ENCODE measurements around the gene REG1B.
"Not testable (repeated sequence)": the region's sequence is repeated elsewhere in the genome, so short reads cannot be mapped to it uniquely, and the experiment has no call there.

Gene REG1B

DNA sequence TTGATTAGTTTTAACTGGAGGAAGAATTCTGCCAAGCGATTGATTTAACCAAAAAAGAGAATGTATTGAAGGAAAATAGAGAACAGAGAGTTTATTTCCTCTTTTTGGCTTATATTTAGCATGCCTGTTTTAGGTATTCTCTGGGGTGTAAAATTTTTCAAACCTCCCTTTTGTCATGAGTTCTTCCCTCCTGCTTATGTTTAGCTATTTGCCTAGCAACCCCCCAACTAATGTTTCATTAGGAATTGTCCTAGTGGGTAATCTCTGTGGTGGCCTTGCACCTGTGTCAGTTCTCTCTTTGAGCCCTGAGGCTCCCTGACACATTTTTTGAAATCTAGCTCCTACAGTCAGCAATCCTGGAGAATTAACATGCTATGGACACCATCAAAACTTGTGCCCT is 12.5 kb upstream of the REG1B start:
- Mint-ChIP-seq H3K9me3 (peaks cover 9% of the 10 kb centered on the region), H3K27ac (no peak overlapping the region), H3K27me3 (no peaks in the 10 kb centered on the region), H3K36me3 (no peaks in the 10 kb centered on the region), H3K4me1 (no peaks in the 10 kb centered on the region), H3K4me3 (no peak overlapping the region)

DNA sequence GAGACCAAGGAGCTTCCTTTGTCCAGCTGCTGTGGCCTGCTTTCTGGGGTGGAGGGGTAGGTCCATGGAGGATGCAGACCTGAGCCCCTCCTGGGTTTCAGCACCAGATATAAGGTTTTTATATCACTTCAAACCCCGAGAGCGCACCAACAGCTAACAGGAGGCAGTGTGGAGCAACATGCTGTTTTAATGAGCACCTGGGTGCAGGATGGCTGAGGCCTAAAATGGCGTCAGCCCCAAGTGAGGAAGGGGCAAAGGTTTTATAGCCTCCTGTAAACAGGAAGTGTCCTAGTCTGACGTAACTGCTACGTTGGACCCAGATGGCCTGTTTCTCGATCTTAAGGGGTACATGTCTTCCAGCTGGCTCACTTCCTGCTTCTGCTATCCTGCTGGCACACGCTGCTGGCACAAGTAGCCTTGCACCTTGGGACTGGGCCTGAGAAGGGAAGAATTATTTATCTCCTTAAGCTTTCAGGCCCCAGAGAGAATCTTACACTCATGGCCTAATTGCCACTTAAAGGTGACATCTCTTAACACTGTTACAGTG is 11.4 kb upstream of the REG1B start:
- H3K27me3 Mint-ChIP-seq, result no peaks in the 10 kb centered on the region

DNA sequence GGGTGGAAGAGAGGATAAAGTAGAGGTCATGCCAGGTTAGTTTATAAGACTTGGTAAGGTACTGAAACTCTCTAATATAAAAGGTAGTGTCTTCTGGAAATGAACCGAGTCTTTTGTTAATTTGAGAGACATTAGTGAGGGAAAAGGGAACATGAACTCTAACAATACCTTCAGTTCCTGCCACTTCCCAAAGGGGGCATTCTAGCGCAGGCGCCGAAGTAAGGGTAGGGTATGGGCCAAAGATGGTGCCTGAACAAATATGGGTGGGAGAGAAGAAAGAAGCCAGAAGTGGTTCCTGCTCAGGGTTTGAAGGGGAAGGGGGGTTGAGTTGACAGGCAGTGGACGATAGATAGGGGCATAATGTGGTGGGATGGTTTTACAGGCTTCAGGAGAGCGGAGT is 10.1 kb upstream of the REG1B start:
- no peak overlapping the region for H3K4me3 Mint-ChIP-seq
- H3K4me1 Mint-ChIP-seq, result no peaks in the 10 kb centered on the region
- no peaks in the 10 kb centered on the region for H3K36me3 Mint-ChIP-seq
- H3K27ac Mint-ChIP-seq, result no peak overlapping the region
- H3K9me3 Mint-ChIP-seq, result peaks cover 9% of the 10 kb centered on the region
- H3K27me3 Mint-ChIP-seq, result no peaks in the 10 kb centered on the region

More for the DNA sequence above, 11.4 kb upstream of the REG1B start:
- Mint-ChIP-seq H3K9me3 (peaks cover 9% of the 10 kb centered on the region), H3K27ac (no peak overlapping the region), H3K36me3 (no peaks in the 10 kb centered on the region), H3K4me3 (no peak overlapping the region), H3K4me1 (no peaks in the 10 kb centered on the region)

DNA sequence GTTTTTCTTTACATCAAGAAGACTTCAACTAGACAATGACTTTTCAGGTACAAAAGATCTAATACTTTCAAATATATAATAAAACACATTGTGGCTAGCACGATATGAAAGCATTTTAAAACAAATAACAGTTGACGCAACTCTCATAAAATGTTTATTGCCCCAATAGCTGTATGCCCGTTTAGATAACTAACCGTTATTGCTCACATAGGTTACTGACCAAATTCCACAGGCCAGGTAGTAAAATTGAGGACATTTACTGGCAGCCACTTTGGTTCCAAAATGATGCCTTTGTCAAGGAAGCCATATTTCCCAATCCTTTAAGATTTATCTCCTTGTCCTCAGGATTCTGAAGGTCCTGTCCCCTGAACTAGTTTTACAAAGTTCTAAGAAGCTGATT is 2.9 kb upstream of the REG1B start:
- H3K27me3 Mint-ChIP-seq, result no peaks in the 10 kb centered on the region
- no peaks in the 10 kb centered on the region for H3K4me1 Mint-ChIP-seq
- no peaks in the 10 kb centered on the region for H3K36me3 Mint-ChIP-seq
- no peaks in the 10 kb centered on the region for H3K9me3 Mint-ChIP-seq
- H3K4me3 Mint-ChIP-seq, result no peak overlapping the region
- H3K27ac Mint-ChIP-seq, result no peak overlapping the region

DNA sequence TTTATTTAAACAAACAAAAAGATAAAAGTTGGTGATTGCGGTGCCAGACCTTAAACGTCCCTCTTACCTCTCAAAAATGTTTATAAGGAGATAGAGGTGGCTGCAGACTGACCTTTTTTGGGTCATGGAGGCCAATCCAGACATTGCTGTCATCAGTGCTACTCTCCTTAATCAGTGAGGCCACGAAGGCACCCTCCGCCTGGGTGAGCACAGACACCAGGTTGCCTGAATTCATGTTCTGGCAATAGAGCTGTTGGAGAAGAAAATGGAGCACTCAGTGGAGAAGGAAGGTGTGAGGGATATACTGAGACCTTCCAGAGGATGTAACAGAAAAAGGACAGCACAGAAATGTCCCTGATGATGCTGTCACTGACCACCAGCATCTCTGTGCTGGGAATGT is 1.5 kb downstream of the REG1B start:
- no peak overlapping the region for H3K4me3 Mint-ChIP-seq
- no peaks in the 10 kb centered on the region for H3K27me3 Mint-ChIP-seq
- H3K9me3 Mint-ChIP-seq, result peaks cover 8% of the 10 kb centered on the region
- no peak overlapping the region for H3K27ac Mint-ChIP-seq
- no peaks in the 10 kb centered on the region for H3K36me3 Mint-ChIP-seq
- H3K4me1 Mint-ChIP-seq, result no peaks in the 10 kb centered on the region

DNA sequence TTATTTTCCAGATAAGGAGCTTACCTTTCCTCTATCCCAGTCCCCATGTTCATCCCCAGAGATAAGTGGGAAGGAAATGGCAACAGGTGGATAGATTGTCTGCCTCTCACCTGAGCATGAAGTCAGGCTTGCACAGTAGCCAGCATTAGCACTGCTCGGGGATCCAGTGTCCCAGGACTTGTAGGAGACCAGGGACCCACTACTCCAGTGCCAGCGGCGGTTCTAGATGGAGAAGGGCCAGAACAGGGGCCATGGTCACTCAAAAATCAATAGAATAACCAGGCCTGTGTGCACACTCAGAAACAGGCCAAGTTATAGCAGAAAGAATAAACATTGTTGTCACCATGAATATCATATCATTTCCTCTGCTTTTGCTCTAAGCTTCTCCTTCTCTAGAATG is 2.4 kb downstream of the REG1B start:
- H3K4me3 Mint-ChIP-seq, result no peak overlapping the region

DNA sequence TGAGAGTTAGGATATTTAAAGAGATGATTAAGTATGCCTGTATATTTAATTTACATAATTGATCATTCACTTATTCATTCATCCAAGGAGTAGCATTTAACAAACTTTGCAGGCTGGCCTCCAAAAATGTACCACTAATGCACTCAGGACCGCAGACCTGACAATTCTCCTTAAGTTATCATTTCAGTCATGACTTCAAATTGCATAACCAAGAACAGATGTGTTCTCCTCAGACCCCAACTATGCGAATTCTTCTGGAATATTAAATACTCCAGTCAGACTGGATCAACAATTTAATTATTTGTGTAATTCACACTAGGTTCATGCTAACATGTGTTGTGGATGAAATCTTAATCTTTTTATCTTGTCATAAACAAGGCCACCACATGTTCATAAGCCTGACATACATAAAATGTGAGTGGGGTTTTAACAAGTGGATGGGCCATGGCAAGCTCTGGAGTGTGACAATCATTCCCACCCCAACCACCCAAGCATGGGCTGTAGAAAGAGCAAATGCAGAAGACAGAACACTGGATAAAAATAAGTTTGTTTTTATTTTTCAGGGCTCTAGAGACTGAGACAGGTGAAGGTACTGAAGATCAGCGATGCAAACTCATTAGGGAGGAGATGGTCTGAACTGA is 3.2 kb downstream of the REG1B start:
- Mint-ChIP-seq H3K36me3 (no peaks in the 10 kb centered on the region), H3K27me3 (no peaks in the 10 kb centered on the region), H3K4me3 (no peak overlapping the region), H3K9me3 (peaks cover 8% of the 10 kb centered on the region), H3K27ac (no peak overlapping the region), H3K4me1 (no peaks in the 10 kb centered on the region)

More for the DNA sequence above, 2.4 kb downstream of the REG1B start:
- Mint-ChIP-seq H3K27ac (no peak overlapping the region), H3K27me3 (no peaks in the 10 kb centered on the region), H3K9me3 (peaks cover 8% of the 10 kb centered on the region), H3K36me3 (no peaks in the 10 kb centered on the region), H3K4me1 (no peaks in the 10 kb centered on the region)

DNA sequence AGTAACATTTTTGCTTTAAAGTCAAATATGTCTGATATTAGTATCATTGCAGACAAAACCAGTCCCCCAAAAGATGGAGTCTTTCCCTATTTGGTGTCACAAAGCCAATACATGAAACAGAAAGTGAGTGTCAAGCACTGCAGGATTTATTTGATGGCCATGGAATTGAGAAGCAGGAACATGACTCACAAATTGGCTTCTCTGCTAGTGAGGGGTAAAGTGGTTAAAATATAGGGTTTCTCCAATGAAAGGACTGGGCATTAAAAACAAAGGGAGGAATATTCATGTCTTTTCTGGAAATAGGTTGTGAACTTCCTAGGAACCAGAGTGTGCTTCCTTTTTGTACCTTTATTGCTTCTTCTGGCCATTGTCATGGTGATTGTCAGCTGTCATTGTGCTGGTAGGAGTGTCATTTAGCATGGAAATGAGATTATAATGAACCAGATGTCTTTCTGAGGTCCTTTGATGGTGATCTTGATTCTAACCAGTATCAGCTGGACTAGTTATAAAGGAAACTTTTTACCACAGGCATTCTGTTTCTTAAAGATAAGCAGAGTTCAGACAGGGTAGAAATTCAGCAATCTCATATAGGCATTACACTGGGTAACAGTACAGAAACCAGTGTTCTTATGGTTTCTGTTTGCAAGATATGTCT is 4.1 kb downstream of the REG1B start:
- peaks cover 8% of the 10 kb centered on the region for H3K9me3 Mint-ChIP-seq
- no peaks in the 10 kb centered on the region for H3K27me3 Mint-ChIP-seq
- H3K27ac Mint-ChIP-seq, result no peak overlapping the region
- H3K4me1 Mint-ChIP-seq, result no peaks in the 10 kb centered on the region
- H3K36me3 Mint-ChIP-seq, result no peaks in the 10 kb centered on the region
- H3K4me3 Mint-ChIP-seq, result no peak overlapping the region

DNA sequence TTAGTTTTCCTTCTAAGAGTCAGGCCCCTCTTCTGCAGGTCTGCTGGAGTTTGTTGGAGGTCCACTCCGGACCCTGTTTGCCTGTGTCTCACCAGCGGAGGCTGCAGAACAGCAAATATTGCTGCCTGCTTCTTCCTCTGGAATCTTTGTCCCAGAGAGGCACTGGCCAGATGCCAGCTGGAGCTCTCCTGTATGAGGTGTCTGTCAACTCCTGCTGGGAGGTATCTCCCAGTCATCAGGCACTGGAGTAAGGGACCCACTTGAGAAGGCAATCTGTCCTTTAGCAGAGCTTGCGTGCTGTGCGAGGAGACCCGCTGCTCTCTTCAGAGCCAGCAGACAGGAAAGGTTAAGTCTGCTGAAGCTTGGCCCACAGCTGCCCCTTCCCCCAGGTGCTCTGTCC is 4.8 kb downstream of the REG1B start:
- H3K4me1 Mint-ChIP-seq, result no peaks in the 10 kb centered on the region
- H3K36me3 Mint-ChIP-seq, result no peaks in the 10 kb centered on the region
- no peak overlapping the region for H3K27ac Mint-ChIP-seq
- no peak overlapping the region for H3K4me3 Mint-ChIP-seq
- H3K9me3 Mint-ChIP-seq, result peaks cover 8% of the 10 kb centered on the region
- H3K27me3 Mint-ChIP-seq, result no peaks in the 10 kb centered on the region

DNA sequence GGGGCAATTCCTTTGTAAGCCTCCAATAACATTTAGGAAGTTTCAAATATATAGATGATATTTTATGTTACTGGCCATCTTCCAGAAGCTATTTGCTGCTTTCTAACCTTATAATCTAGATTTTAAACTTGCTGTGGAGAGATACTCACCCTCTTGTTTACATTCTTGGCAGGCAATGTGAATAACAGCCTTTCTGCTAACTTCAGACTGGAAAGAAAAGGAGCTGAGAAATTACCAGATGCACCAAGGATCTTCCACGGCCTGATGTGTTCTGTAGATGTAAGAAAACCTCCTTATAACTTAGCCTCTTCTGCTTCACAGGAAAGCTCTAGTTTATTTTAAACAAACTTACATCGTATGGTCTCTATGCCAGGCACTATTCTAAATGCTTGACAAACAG is 16.7 kb downstream of the REG1B start:
- no peaks in the 10 kb centered on the region for H3K27me3 Mint-ChIP-seq
- H3K27ac Mint-ChIP-seq, result no peak overlapping the region
- no peaks in the 10 kb centered on the region for H3K4me1 Mint-ChIP-seq
- no peaks in the 10 kb centered on the region for H3K36me3 Mint-ChIP-seq
- no peak overlapping the region for H3K4me3 Mint-ChIP-seq
- H3K9me3 Mint-ChIP-seq, result peaks cover 18% of the 10 kb centered on the region

DNA sequence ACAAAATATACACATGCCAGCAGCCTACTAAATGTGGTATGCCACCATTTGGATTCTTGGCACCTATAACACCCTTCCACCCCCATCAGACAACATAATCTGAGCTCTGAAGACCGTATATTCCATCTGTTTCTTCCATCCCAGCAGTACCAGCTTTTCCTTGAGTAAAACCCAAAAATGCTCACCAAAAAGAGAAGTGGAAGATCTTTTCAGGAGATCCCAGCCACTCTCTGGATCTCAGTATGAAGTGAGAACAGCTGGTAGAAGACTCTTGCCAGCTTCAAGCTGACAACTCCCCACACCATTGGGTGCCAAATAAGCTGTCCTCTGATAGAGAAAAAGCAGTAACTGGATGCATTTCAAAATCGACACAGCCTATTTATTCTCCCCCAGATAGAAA is 22.6 kb downstream of the REG1B start:
- H3K27me3 Mint-ChIP-seq, result no peaks in the 10 kb centered on the region
- H3K4me1 Mint-ChIP-seq, result no peaks in the 10 kb centered on the region
- H3K27ac Mint-ChIP-seq, result no peak overlapping the region
- H3K4me3 Mint-ChIP-seq, result no peak overlapping the region
- H3K36me3 Mint-ChIP-seq, result no peaks in the 10 kb centered on the region
- peaks cover 11% of the 10 kb centered on the region for H3K9me3 Mint-ChIP-seq

DNA sequence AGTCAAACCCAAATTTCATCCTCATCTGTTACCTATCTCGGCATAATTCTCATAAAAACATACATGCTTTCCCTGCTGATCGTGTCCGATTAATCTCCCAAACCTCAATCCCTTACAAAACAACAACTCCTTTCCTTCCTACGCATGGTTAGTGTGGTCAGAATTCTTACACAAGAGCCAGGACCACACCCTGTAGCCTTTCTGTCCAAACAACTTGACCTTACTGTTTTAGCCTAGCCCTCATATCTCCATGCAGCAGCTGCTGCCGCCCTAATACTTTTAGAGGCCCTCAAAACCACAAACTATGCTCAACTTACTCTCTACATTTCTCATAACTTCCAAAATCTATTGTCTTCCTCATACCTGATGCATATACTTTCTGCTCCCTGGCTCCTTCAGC is 33.0 kb downstream of the REG1B start:
- H3K27me3 Mint-ChIP-seq, H3K27ac Mint-ChIP-seq, H3K4me1 Mint-ChIP-seq, H3K4me3 Mint-ChIP-seq, H3K9me3 Mint-ChIP-seq, H3K36me3 Mint-ChIP-seq: not testable (repeated sequence)

DNA sequence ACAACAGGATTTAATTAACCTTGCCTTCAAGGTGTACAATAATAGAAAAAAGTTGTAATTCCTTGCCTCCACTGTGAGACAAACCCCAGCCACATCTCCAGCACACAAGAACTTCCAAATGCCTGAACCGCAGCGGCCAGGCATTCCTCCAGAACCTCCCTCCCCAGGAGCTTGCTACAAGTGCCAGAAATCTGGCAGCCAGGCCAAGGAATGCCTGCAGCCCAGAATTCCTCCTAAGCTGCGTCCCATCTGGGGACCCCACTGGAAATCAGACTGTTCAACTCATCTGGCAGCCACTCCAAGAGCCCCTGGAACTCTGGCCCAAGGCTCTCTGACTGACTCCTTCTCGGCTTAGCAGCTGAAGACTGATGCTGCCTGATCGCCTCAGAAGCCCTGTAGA is 34.3 kb downstream of the REG1B start:
- H3K4me1 Mint-ChIP-seq, H3K27ac Mint-ChIP-seq, H3K9me3 Mint-ChIP-seq, H3K27me3 Mint-ChIP-seq, H3K36me3 Mint-ChIP-seq, H3K4me3 Mint-ChIP-seq: not testable (repeated sequence)

DNA sequence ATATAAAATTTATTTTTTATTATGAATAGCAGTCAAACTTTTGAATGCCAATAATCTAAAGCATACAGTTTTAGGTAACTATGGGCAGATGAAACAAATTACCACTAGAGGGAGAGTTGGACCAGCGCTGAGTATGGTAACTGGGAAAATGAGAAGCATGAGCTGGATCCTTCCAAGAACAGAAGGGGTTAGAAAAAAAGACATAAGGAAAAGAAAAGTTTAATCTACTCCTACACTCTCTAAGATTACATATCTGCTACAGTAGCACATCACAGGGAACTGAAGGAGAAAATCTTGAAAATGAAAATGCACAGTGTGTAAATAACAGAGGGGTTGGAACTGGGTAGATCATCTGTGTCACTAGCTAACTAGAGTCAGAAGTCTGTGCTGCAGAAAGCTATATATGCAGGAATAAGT is 46.8 kb downstream of the REG1B start:
- Mint-ChIP-seq H3K4me1 (no peaks in the 10 kb centered on the region), H3K36me3 (no peaks in the 10 kb centered on the region), H3K4me3 (no peak overlapping the region), H3K27me3 (no peaks in the 10 kb centered on the region), H3K27ac (no peak overlapping the region), H3K9me3 (no peaks in the 10 kb centered on the region)

DNA sequence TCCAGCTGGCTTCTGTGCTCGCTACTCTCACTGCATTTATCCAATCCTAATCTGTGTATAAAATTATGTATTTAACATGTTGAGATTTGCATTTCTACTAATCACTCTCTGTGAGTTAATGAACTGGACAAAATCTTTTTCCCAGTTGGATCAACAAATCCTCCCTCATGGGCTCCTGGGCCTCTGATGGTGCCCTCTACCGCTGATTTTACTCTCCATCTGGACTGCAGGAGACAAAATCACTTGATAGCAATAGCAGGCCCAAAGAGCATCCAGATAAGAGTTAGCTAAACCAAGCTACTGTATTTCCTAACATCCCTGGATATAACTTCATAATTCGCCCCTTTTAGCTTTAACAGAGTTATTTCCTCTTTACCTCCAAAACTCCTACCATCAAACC is 47.8 kb downstream of the REG1B start:
- H3K27ac Mint-ChIP-seq, result no peak overlapping the region
- no peaks in the 10 kb centered on the region for H3K9me3 Mint-ChIP-seq
- no peaks in the 10 kb centered on the region for H3K4me1 Mint-ChIP-seq
- no peak overlapping the region for H3K4me3 Mint-ChIP-seq
- H3K36me3 Mint-ChIP-seq, result no peaks in the 10 kb centered on the region
- H3K27me3 Mint-ChIP-seq, result no peaks in the 10 kb centered on the region

Data from activated naive CD4-positive, alpha-beta T cell treated with anti-CD3 and anti-CD28 coated beads, Interleukin-2, amount 50 U/mL, for 24 hours (primary cell).